Liver (tissue), 9 donors: ENCODE data around the gene SRPX2. TPM values are rescaled to one million over a fixed set of nuclear protein-coding genes. Genes with fewer than 3 reads are reported as not detected.

Experiments used
- DNase-seq: peaks from one replicate; pipeline ENCODE4 v3.0.0-alpha.2; 2017; ENCODE audit warnings: low spot score
- H3K27ac ChIP-seq, 2 donors: one replicate each; pipeline ENCODE4 v1.7.0; 2013; ENCODE audit warnings: inconsistent platforms in 2 of 2, low read length in 2 of 2, control low read depth in 1 of 2, low read depth in 1 of 2, mild to moderate bottlenecking in 1 of 2
- H3K27me3 ChIP-seq, 4 donors: one replicate each; pipeline versions ENCODE4 v1.6.1 to v1.7.0; 2013; ENCODE audit warnings: low read length in 3 of 4, inconsistent platforms in 1 of 4, mild to moderate bottlenecking in 1 of 4, moderate library complexity in 1 of 4; ENCODE audit not compliant: control insufficient read depth in 4 of 4, insufficient read depth in 4 of 4
- H3K36me3 ChIP-seq, 4 donors: one replicate each; pipeline versions ENCODE4 v1.6.1 to v1.7.0; 2013; ENCODE audit warnings: low read length in 3 of 4, mild to moderate bottlenecking in 3 of 4, low read depth in 1 of 4, moderate library complexity in 1 of 4; ENCODE audit not compliant: control insufficient read depth in 4 of 4, insufficient read depth in 3 of 4
- H3K4me1 ChIP-seq, 4 donors: one replicate each; pipeline versions ENCODE4 v1.6.1 to v1.7.0; 2013; ENCODE audit warnings: low read length in 3 of 4, mild to moderate bottlenecking in 3 of 4, moderate library complexity in 1 of 4; ENCODE audit not compliant: control insufficient read depth in 4 of 4, insufficient read depth in 4 of 4
- H3K4me3 ChIP-seq, 3 donors: one replicate each; pipeline versions ENCODE4 v1.6.1 to v1.7.0; 2013; ENCODE audit warnings: low read length in 3 of 3, control low read depth in 1 of 3, low read depth in 1 of 3, mild to moderate bottlenecking in 1 of 3
- H3K9ac ChIP-seq, 2 donors: one replicate each; pipeline ENCODE4 v1.7.0; 2013; ENCODE audit warnings: low read length in 2 of 2, mild to moderate bottlenecking in 2 of 2, moderate library complexity in 2 of 2, control low read depth in 1 of 2, low read depth in 1 of 2
- H3K9me3 ChIP-seq, 4 donors: one replicate each; pipeline versions ENCODE4 v1.6.1 to v1.7.0; 2013; ENCODE audit warnings: low read length in 3 of 4; ENCODE audit not compliant: control insufficient read depth in 4 of 4
- EGR1 ChIP-seq, 2 donors: IDR thresholded peaks; 2 replicates each; pipeline ENCODE4 v1.6.1; 2016 to 2018; ENCODE audit warnings: antibody characterized with exemption in 2 of 2, low read depth in 2 of 2
- FOXA1 ChIP-seq: IDR thresholded peaks from 2 replicates; pipeline ENCODE4 v1.6.1; 2016; ENCODE audit warnings: antibody characterized with exemption
- FOXA2 ChIP-seq: IDR thresholded peaks from 2 replicates; pipeline ENCODE4 v1.6.1; 2016; ENCODE audit warnings: antibody characterized with exemption
- GABPA ChIP-seq, 2 donors: IDR thresholded peaks in 1 of 2; conservative IDR thresholded peaks in 1 of 2; 2 replicates each; pipeline ENCODE4 v1.6.1; 2016; ENCODE audit warnings: antibody characterized with exemption in 2 of 2, mild to moderate bottlenecking in 1 of 2, moderate library complexity in 1 of 2
- HNF4A ChIP-seq, 2 donors: conservative IDR thresholded peaks; 2 replicates each; pipeline ENCODE4 v1.6.1; 2016; ENCODE audit warnings: antibody characterized with exemption in 2 of 2, mild to moderate bottlenecking in 2 of 2
- HNF4G ChIP-seq: IDR thresholded peaks from 2 replicates; pipeline ENCODE4 v1.6.1; 2016; ENCODE audit warnings: antibody characterized with exemption
- JUND ChIP-seq, 2 donors: IDR thresholded peaks; 2 replicates each; pipeline ENCODE4 v1.6.1; 2016; ENCODE audit warnings: antibody characterized with exemption in 2 of 2
- MAX ChIP-seq: IDR thresholded peaks from 2 replicates; pipeline ENCODE4 v1.6.1; 2016; ENCODE audit warnings: antibody characterized with exemption
- RAD21 ChIP-seq, 2 donors: IDR thresholded peaks; 2 replicates each; pipeline ENCODE4 v1.6.1; 2016; ENCODE audit warnings: antibody characterized with exemption in 2 of 2, mild to moderate bottlenecking in 2 of 2
- RXRA ChIP-seq, 2 donors: IDR thresholded peaks; 2 replicates each; pipeline ENCODE4 v1.6.1; 2017 to 2018; ENCODE audit warnings: antibody characterized with exemption in 2 of 2, mild to moderate bottlenecking in 1 of 2
- TAF1 ChIP-seq: conservative IDR thresholded peaks from 2 replicates; pipeline ENCODE4 v1.6.1; 2016; ENCODE audit warnings: antibody characterized with exemption, mild to moderate bottlenecking
- ZBTB33 ChIP-seq: IDR thresholded peaks from 2 replicates; pipeline ENCODE4 v1.6.1; 2016; ENCODE audit warnings: antibody characterized with exemption
- WGBS: extraction: QIAGEN DNeasy Blood & Tissue Kit; methylation state at CpG from one replicate; pipeline ENCODE4 v1.1.7; 2013; 5-methylcytosine and 5-hydroxymethylcytosine counted together
- polyA plus RNA-seq, 2 donors: library from polyadenylated mRNA; stranded (reverse) in 1 of 2; unstranded in 1 of 2; fragments of 200-250 nt in 1 of 2; fragments of >200 nt in 1 of 2; fragmentation: Nextera tagmentation in 1 of 2; extraction: Ambion mirVana in 1 of 2; gene quantifications; one replicate each; pipeline versions ENCODE4 v1.2.1 to v1.2.3, GENCODE V29; 2013 to 2015
- total RNA-seq, 2 donors: library from RNA; depleted of rRNA; stranded (reverse); fragments of >200 nt; gene quantifications; one replicate each; pipeline ENCODE4 v1.2.3, GENCODE V29; 2014
- TF ChIP-seq, protein P1 (sequence below): IDR thresholded peaks from 2 replicates; pipeline ENCODE4 v1.6.1; 2016; ENCODE audit warnings: antibody characterized with exemption
- TF ChIP-seq, protein P2 (sequence below): fragments of 150-350 bp; IDR thresholded peaks from 2 replicates; pipeline ENCODE4 v1.5.1; 2017; ENCODE audit warnings: improper control_type of control experiment, low read depth, low read length; ENCODE audit not compliant: missing input control
- donor health status: healthy.
- donor health status: healthy.
- donor health status: healthy.
- donor health status: healthy.
- donor health status: healthy.

SRPX2 gene
- total and polyA plus RNA-seq, 4 donors = 0.47 to 7.8 (median 4.7) TPM

DNA sequence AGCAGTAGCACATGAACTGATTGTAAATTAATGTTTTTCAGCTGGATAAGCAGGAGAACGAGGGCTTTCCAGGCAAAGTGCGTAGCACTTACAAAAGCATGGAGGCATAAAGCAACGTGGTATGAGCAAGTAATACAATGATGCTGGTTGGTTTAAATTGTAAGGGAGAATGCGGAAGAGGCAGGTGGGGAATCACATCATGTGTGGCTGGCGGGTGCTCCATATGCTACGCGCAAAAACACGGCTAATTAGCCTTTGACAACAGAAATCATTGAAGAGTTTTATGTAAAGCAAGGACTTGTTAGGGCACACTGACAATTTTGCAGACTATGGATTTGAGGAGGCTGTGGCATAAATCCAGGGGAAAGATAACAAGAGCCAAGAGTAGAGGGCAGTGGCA lies 73.4 kb downstream of the SRPX2 start:
- 95% methylated on average over 8 of the region's 8 CpGs for WGBS
- Histone ChIP-seq H3K27me3 (no peaks in the 10 kb centered on the region), H3K9ac (no peak overlapping the region), H3K4me1 (peaks cover 0 to 3% (median under 1%) of the 10 kb centered on the region in 4 donors), H3K27ac (no peak overlapping the region), H3K4me3 (no peak overlapping the region), H3K36me3 (no peaks in the 10 kb centered on the region), H3K9me3 (no peaks in the 10 kb centered on the region)
- no peak for TF ChIP-seq FOXA2
- no peak for TF ChIP-seq ZBTB33
- TF ChIP-seq, protein P1, sequence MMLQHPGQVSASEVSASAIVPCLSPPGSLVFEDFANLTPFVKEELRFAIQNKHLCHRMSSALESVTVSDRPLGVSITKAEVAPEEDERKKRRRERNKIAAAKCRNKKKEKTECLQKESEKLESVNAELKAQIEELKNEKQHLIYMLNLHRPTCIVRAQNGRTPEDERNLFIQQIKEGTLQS = no peak
- no peak for DNase-seq

- H3K36me3 ChIP-seq = no peaks in the 10 kb centered on the region
- WGBS = 28% methylated on average over 2 of the region's 2 CpGs
- H3K9ac ChIP-seq = no peak overlapping the region
- H3K9me3 ChIP-seq = no peaks in the 10 kb centered on the region
- TF ChIP-seq GABPA (IDR thresholded peaks at IDR 0.05 in 1 of 2, conservative IDR thresholded peaks at IDR 0.05 in 1 of 2) (no peak), EGR1 (IDR thresholded peaks at IDR 0.05; ENCODE audit: low read depth in 2 of 2) (no peak), MAX (no peak), HNF4A (conservative IDR thresholded peaks at IDR 0.05) (peak; percentile 64 to 78)
- no peak for DNase-seq
- no peak overlapping the region for H3K4me3 ChIP-seq
- peaks cover 0 to 3% (median 0%) of the 10 kb centered on the region in 4 donors for H3K4me1 ChIP-seq
- no peak overlapping the region for H3K27ac ChIP-seq
- no peaks in the 10 kb centered on the region for H3K27me3 ChIP-seq
Measured at GRCh38 chrX:100719139-100719538, 75.1 kb downstream of the SRPX2 start.

DNA sequence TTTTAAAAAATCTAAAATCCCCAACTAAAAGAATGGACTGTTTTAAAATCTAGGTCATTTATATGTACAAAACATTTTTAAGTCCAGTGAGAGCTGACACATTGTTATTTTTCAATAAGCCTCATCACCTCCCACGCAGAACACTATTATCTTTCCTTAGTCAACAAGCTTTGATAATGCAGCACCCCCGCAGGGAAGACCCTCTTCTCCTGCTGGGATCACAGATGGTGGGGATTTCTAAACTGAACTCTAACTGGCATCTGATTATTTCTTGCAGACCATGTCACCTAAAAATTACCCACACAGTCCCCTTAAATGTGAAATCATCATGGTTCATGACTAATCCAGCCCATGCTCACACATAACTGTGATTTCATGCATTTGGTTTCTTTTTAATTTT lies 76.3 kb downstream of the SRPX2 start:
- no peaks in the 10 kb centered on the region for H3K9me3 ChIP-seq
- no peak for DNase-seq
- WGBS = 88% methylated on average over 2 of the region's 2 CpGs
- TF ChIP-seq MAX (no peak), JUND (IDR thresholded peaks at IDR 0.05) (no peak), RAD21 (IDR thresholded peaks at IDR 0.05) (no peak), TAF1 (no peak), HNF4A (conservative IDR thresholded peaks at IDR 0.05) (no peak), EGR1 (IDR thresholded peaks at IDR 0.05; ENCODE audit: low read depth in 2 of 2) (no peak), RXRA (IDR thresholded peaks at IDR 0.05) (no peak), HNF4G (no peak), FOXA1 (no peak)
- TF ChIP-seq, protein P2, sequence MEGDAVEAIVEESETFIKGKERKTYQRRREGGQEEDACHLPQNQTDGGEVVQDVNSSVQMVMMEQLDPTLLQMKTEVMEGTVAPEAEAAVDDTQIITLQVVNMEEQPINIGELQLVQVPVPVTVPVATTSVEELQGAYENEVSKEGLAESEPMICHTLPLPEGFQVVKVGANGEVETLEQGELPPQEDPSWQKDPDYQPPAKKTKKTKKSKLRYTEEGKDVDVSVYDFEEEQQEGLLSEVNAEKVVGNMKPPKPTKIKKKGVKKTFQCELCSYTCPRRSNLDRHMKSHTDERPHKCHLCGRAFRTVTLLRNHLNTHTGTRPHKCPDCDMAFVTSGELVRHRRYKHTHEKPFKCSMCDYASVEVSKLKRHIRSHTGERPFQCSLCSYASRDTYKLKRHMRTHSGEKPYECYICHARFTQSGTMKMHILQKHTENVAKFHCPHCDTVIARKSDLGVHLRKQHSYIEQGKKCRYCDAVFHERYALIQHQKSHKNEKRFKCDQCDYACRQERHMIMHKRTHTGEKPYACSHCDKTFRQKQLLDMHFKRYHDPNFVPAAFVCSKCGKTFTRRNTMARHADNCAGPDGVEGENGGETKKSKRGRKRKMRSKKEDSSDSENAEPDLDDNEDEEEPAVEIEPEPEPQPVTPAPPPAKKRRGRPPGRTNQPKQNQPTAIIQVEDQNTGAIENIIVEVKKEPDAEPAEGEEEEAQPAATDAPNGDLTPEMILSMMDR = no peak
- TF ChIP-seq, protein P1 = no peak
- H3K27ac ChIP-seq = no peak overlapping the region
- H3K4me1 ChIP-seq = peaks cover 0 to 3% (median 0%) of the 10 kb centered on the region in 4 donors
- H3K4me3 ChIP-seq = no peak overlapping the region
- H3K36me3 ChIP-seq = no peaks in the 10 kb centered on the region
- no peaks in the 10 kb centered on the region for H3K27me3 ChIP-seq
- no peak overlapping the region for H3K9ac ChIP-seq
